Ishikawa (cell line): ENCODE measurements around the gene GANAB.

Experiments
- CEBPB ChIP-seq: IDR thresholded peaks from 2 replicates; pipeline ENCODE4 v1.6.1; 2012
- CREB1 ChIP-seq: IDR thresholded peaks from 2 replicates; pipeline ENCODE4 v1.6.1; 2012; ENCODE audit warnings: low read depth
- EGR1 ChIP-seq: IDR thresholded peaks from 2 replicates; pipeline ENCODE4 v1.6.1; 2012
- EP300 ChIP-seq: IDR thresholded peaks from 2 replicates; pipeline ENCODE4 v1.6.1; 2012; ENCODE audit warnings: borderline replicate concordance
- FOXM1 ChIP-seq: IDR thresholded peaks from 2 replicates; pipeline ENCODE4 v1.6.1; 2012; ENCODE audit warnings: low read depth, borderline replicate concordance
- NFIC ChIP-seq: IDR thresholded peaks from 2 replicates; pipeline ENCODE4 v1.6.1; 2012
- RAD21 ChIP-seq: IDR thresholded peaks from 2 replicates; pipeline ENCODE4 v1.6.1; 2012; ENCODE audit warnings: low read depth
- TAF1 ChIP-seq: IDR thresholded peaks from 2 replicates; pipeline ENCODE4 v1.6.1; 2012; ENCODE audit warnings: low read depth, mild to moderate bottlenecking
- TCF12 ChIP-seq: IDR thresholded peaks from 2 replicates; pipeline ENCODE4 v1.6.1; 2012; ENCODE audit warnings: low read depth
- TEAD4 ChIP-seq: IDR thresholded peaks from 2 replicates; pipeline ENCODE4 v1.6.1; 2012
- YY1 ChIP-seq: IDR thresholded peaks from 2 replicates; pipeline ENCODE4 v1.6.1; 2012; ENCODE audit warnings: low read depth
- ZBTB7A ChIP-seq: IDR thresholded peaks from 2 replicates; pipeline ENCODE4 v1.6.1; 2012; ENCODE audit warnings: low read depth
- TF ChIP-seq, protein P1 (sequence below): IDR thresholded peaks from 2 replicates; pipeline ENCODE4 v1.6.1; 2012
- TF ChIP-seq, protein P2 (sequence below): IDR thresholded peaks from 2 replicates; pipeline ENCODE4 v1.6.1; 2012
- TF ChIP-seq, protein P3 (sequence below): IDR thresholded peaks from 2 replicates; pipeline ENCODE4 v1.6.1; 2012; ENCODE audit warnings: low read depth, mild to moderate bottlenecking

GANAB gene

DNA sequence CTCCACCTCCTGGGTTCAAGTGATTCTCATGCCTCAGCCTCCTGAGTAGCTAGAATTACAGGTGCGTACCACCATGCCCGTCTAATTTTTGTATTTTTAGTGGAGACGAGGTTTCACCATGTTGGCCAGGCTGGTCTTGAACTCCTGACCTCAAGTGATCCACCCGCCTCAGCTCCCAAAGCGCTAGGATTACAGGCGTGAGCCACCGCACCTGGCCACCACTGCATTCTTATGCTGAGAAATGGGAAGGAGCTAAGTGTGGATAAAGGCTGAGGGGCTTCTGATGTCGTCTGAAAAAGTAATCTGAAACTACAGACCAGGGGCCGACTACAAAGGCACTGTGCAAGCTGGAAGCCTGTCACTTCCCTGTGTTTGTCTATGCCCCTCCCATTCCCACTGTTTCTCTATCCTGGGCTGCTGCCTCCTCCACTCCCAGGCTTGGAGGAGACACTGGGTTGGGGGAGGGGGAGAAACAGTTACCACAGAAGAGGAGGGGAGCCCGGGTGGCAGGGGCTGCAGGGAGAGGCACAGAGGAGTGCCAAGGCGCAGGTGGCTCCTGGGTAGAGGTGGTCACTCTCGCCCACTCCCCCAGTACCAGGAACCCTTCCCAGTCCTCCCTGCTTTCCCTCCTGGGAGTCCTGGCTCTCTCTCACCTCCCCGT is 41.8 kb downstream of the GANAB start:
- TF ChIP-seq FOXM1 (no peak), CREB1 (no peak), TCF12 (no peak), YY1 (no peak), TEAD4 (no peak), CEBPB (no peak), ZBTB7A (no peak), EP300 (no peak), TAF1 (no peak), NFIC (no peak), EGR1 (no peak), RAD21 (no peak)
- TF ChIP-seq, protein P1, sequence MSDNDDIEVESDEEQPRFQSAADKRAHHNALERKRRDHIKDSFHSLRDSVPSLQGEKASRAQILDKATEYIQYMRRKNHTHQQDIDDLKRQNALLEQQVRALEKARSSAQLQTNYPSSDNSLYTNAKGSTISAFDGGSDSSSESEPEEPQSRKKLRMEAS: no peak
- TF ChIP-seq, protein P2, sequence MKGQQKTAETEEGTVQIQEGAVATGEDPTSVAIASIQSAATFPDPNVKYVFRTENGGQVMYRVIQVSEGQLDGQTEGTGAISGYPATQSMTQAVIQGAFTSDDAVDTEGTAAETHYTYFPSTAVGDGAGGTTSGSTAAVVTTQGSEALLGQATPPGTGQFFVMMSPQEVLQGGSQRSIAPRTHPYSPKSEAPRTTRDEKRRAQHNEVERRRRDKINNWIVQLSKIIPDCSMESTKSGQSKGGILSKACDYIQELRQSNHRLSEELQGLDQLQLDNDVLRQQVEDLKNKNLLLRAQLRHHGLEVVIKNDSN: no peak
- TF ChIP-seq, protein P3, sequence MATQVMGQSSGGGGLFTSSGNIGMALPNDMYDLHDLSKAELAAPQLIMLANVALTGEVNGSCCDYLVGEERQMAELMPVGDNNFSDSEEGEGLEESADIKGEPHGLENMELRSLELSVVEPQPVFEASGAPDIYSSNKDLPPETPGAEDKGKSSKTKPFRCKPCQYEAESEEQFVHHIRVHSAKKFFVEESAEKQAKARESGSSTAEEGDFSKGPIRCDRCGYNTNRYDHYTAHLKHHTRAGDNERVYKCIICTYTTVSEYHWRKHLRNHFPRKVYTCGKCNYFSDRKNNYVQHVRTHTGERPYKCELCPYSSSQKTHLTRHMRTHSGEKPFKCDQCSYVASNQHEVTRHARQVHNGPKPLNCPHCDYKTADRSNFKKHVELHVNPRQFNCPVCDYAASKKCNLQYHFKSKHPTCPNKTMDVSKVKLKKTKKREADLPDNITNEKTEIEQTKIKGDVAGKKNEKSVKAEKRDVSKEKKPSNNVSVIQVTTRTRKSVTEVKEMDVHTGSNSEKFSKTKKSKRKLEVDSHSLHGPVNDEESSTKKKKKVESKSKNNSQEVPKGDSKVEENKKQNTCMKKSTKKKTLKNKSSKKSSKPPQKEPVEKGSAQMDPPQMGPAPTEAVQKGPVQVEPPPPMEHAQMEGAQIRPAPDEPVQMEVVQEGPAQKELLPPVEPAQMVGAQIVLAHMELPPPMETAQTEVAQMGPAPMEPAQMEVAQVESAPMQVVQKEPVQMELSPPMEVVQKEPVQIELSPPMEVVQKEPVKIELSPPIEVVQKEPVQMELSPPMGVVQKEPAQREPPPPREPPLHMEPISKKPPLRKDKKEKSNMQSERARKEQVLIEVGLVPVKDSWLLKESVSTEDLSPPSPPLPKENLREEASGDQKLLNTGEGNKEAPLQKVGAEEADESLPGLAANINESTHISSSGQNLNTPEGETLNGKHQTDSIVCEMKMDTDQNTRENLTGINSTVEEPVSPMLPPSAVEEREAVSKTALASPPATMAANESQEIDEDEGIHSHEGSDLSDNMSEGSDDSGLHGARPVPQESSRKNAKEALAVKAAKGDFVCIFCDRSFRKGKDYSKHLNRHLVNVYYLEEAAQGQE: no peak

GRCh38 chr11:62603776-62604299 is 42.6 kb downstream of the GANAB start:
- TF ChIP-seq RAD21 (no peak), TEAD4 (no peak), NFIC (no peak)

- TF ChIP-seq ZBTB7A: no peak
- TF ChIP-seq, protein P3: no peak
- no peak for TF ChIP-seq EGR1
- TF ChIP-seq FOXM1: no peak
- TF ChIP-seq TCF12: no peak
- no peak for TF ChIP-seq CEBPB
Observed at GRCh38 chr11:62603072-62603408, 43.4 kb downstream of the GANAB start.

DNA sequence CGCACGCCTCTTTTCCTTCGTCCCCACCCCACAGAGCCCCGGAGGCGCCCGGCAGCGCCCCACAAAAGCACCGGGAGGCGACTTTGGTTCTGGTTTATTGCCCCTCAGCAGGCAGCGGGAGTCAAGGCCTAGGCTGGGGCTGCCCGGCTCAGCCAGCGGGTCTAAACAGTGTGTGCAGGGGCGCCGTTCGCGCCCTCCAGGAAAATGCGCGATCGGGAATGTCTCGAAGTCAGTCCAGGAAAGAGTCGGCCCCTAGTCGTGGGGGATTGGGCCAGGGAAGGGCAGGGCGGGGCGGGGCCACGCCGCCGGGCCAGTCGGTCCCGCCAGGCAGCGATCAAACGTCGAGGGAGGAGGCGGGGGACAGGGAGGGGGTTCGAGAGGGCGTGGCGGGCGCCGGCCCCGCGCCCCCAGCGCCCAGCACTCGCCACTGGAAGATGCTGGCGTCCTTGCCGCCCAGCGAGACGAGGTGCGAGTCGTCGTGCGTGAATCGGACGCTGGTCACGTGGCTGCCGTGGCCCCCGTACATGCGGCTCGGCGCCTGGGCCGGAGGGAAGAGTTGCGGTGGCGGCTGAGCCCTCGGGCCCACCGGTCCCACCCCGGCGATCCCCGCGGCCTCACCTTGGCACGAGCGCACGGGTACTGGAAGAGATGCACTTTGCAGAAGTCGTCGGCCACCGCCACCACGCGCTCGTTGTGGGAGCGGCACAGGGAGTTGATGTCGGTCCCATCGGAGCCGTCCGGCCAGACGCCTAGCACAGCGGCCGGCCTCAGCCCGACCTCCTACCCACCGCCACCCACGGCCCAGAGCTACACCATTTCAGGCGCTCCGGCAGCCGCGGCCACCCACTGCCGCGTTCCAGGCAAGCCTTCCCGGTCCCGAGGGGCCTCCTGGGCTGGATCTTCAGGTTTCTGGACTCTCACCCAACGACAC is 44.0 kb downstream of the GANAB start:
- TF ChIP-seq, protein P2: peak; percentile 94
- TF ChIP-seq NFIC: 0 out of 2 replicates have a peak, but pooled peaks have one; percentile 6
- TF ChIP-seq, protein P1: peak; percentile 98
- TF ChIP-seq ZBTB7A: 0 out of 2 replicates have a peak, but pooled peaks have one; percentile 36
- no peak for TF ChIP-seq EGR1

DNA sequence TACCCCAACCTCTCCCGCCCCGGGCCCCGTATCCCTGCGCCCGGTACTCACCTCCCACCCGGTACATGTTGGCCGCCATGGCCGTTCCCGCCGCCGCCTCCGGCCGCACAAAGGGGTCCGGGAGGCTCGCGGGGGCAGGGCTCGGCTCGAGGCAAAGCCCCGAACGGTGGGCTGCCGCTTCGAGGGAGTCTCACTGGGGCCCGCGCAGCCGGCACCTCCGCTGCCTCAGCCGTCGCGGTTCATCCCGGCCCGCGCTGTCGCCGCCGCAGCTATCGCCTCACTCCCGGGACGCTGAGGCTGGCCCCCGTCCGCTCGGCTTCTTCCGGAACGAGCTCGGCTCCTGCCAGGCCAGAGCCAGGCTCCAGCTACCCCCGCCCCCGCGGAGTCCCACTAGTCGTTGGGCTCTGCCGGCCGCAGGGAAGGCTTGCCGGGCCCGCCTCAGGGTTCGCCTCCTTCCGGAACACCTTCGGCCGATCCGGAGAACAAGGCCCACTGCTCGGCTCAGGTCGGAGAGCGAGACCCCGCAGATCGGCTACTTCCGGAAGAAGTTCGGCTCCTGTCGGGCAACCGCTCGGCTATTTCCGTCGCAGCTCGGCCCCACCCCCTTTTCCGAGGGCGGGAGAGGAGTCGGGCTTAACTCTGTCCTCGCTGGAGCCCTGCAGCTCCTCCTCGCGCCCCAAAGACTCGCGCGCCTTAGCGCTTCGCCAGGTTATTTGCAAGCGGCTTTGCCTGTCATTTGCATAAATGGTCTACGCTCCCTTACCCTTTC is 44.9 kb downstream of the GANAB start, which contains the start of gene MTA2:
MTA2 (minus strand) TSS at position 494 of the 769 bp plus-strand sequence; CDS start at position 79, 415 bp downstream.
- TF ChIP-seq NFIC: no peak
- TF ChIP-seq TAF1: no peak; the same call in 1 of the 2 replicates
- TF ChIP-seq CEBPB: no peak
- TF ChIP-seq CREB1: no peak; the same call in 1 of the 2 replicates
- no peak for TF ChIP-seq RAD21
- TF ChIP-seq EGR1: peak; percentile 74
- TF ChIP-seq, protein P1: 0 out of 2 replicates have a peak, but pooled peaks have one; percentile 17
- TF ChIP-seq EP300: peak; percentile 25; the same call in 1 of the 2 replicates
- no peak for TF ChIP-seq TCF12
- TF ChIP-seq ZBTB7A: peak; percentile 30
- TF ChIP-seq, protein P2: peak; percentile 15; the same call in 1 of the 2 replicates
- TF ChIP-seq YY1: peak; percentile 38
- no peak for TF ChIP-seq TEAD4
- TF ChIP-seq, protein P3: no peak
- TF ChIP-seq FOXM1: no peak
